GM12892 (cell line): ENCODE results near the gene FAM222B.

Source experiments
- POLR2A ChIP-seq: IDR thresholded peaks from 2 replicates; pipeline ENCODE4 v1.6.1; 2011; ENCODE audit warnings: low read depth, low read length, control low read depth
- POLR2AphosphoS5 ChIP-seq: IDR thresholded peaks from 2 replicates; pipeline ENCODE4 v1.6.1; 2011; ENCODE audit warnings: low read depth, low read length, control low read depth

- peak; percentile 68; the same call in 1 of the 2 replicates for TF ChIP-seq POLR2AphosphoS5
- no peak for TF ChIP-seq POLR2A
Measured at GRCh38 chr17:28722417-28723158, 120.0 kb downstream of the FAM222B start.
